ENCODE results near the gene ANKRD36. TPM values are rescaled to one million over a fixed set of nuclear protein-coding genes. Genes with fewer than 3 reads are reported as not detected.
A peak's percentile ranks its signal among the peaks of the same experiment; 100 is the strongest.
"Not testable (repeated sequence)": the region's sequence is repeated elsewhere in the genome, so short reads cannot be mapped to it uniquely, and the experiment has no call there.

Gene ANKRD36
- total RNA-seq, 6 experiments from 2014 or later: 2.8 to 4.8 (median 4.2) TPM

GRCh38 chr2:97233660-97234295 is 120.8 kb downstream of the ANKRD36 start:
- ATAC-seq; intact Hi-C loops (cut with DNase I): not testable (repeated sequence)
- no CpG with 5 or more reads among the region's 2 CpGs for WGBS (ENCODE audit: insufficient coverage, low coverage, low lambda C conversion rate, missing lambda C conversion rate)

GRCh38 chr2:97261192-97261591 is 148.2 kb downstream of the ANKRD36 start:
- DNase-seq; intact Hi-C loops (cut with DNase I): not testable (repeated sequence)
- WGBS (ENCODE audit: insufficient coverage, low coverage, low lambda C conversion rate, missing lambda C conversion rate): no CpG with 5 or more reads among the region's 4 CpGs

More at GRCh38 chr2:97233660-97234295, 120.8 kb downstream of the ANKRD36 start:
- H3K27ac ChIP-seq, H3K4me1 ChIP-seq, H3K36me3 ChIP-seq, H3K9me3 ChIP-seq, DNase-seq, H3K4me3 ChIP-seq, H3K27me3 ChIP-seq: not testable (repeated sequence)

GRCh38 chr2:97266449-97266848 is 153.5 kb downstream of the ANKRD36 start:
- intact Hi-C loops (cut with DNase I): not testable (repeated sequence)
- no CpG with 5 or more reads among the region's 6 CpGs for WGBS (ENCODE audit: insufficient coverage, low coverage, low lambda C conversion rate, missing lambda C conversion rate)
- DNase-seq: peak in 1 of 3 donors; percentile 27

More at GRCh38 chr2:97261192-97261591, 148.2 kb downstream of the ANKRD36 start:
- not testable (repeated sequence) for H3K36me3 ChIP-seq, H3K4me1 ChIP-seq, H3K27me3 ChIP-seq, H3K27ac ChIP-seq, ATAC-seq, H3K9me3 ChIP-seq, H3K4me3 ChIP-seq

GRCh38 chr2:97267411-97268074 is 154.6 kb downstream of the ANKRD36 start:
- 97% methylated on average over 10 of the region's 10 CpGs for WGBS (ENCODE audit: insufficient coverage, low coverage, low lambda C conversion rate, missing lambda C conversion rate)
- Histone ChIP-seq H3K36me3 (no peaks in the 10 kb centered on the region), H3K4me3 (no peak overlapping the region), H3K27me3 (no peaks in the 10 kb centered on the region), H3K27ac (no peak overlapping the region), H3K4me1 (no peaks in the 10 kb centered on the region), H3K9me3 (no peaks in the 10 kb centered on the region)
- ATAC-seq (peak in 1 of 4 donors; percentile 38), DNase-seq (peak; percentile 9 to 51 (median 43))
- no peak for TF ChIP-seq POLR2A (IDR thresholded peaks at IDR 0.05)
- no peak for TF ChIP-seq CTCF (IDR thresholded peaks at IDR 0.05)
- intact Hi-C loops (cut with DNase I): no loop called here

More at GRCh38 chr2:97266449-97266848, 153.5 kb downstream of the ANKRD36 start:
- ATAC-seq, H3K9me3 ChIP-seq, H3K27ac ChIP-seq, H3K4me3 ChIP-seq, H3K4me1 ChIP-seq, H3K36me3 ChIP-seq, H3K27me3 ChIP-seq: not testable (repeated sequence)

- H3K27ac ChIP-seq; intact Hi-C loops (cut with DNase I); H3K9me3 ChIP-seq; H3K27me3 ChIP-seq; H3K36me3 ChIP-seq; H3K4me1 ChIP-seq; ATAC-seq; H3K4me3 ChIP-seq: not testable (repeated sequence)
- WGBS (ENCODE audit: insufficient coverage, low coverage, low lambda C conversion rate, missing lambda C conversion rate): 100% methylated on average over 2 of the region's 6 CpGs
- peak in 1 of 3 donors; percentile 35 for DNase-seq
Measured at GRCh38 chr2:97268075-97268591, 155.2 kb downstream of the ANKRD36 start.

GRCh38 chr2:97276232-97276798 is 163.4 kb downstream of the ANKRD36 start:
- H3K4me3 ChIP-seq; H3K27ac ChIP-seq; H3K27me3 ChIP-seq; ATAC-seq; DNase-seq; H3K4me1 ChIP-seq; H3K36me3 ChIP-seq; intact Hi-C loops (cut with DNase I); H3K9me3 ChIP-seq: not testable (repeated sequence)
- WGBS (ENCODE audit: insufficient coverage, low coverage, low lambda C conversion rate, missing lambda C conversion rate): no CpG with 5 or more reads among the region's 4 CpGs

- H3K9me3 ChIP-seq; H3K36me3 ChIP-seq; H3K27ac ChIP-seq; H3K4me1 ChIP-seq; intact Hi-C loops (cut with DNase I); ATAC-seq; DNase-seq; H3K27me3 ChIP-seq; H3K4me3 ChIP-seq: not testable (repeated sequence)
- no CpG with 5 or more reads among the region's 2 CpGs for WGBS (ENCODE audit: insufficient coverage, low coverage, low lambda C conversion rate, missing lambda C conversion rate)
Measured at GRCh38 chr2:97285187-97285586, 172.2 kb downstream of the ANKRD36 start.

GRCh38 chr2:97293687-97294086 is 180.7 kb downstream of the ANKRD36 start:
- WGBS (ENCODE audit: insufficient coverage, low coverage, low lambda C conversion rate, missing lambda C conversion rate): 78% methylated on average over 1 of the region's 1 CpG
- intact Hi-C loops (cut with DNase I); H3K36me3 ChIP-seq; H3K4me3 ChIP-seq; DNase-seq; H3K9me3 ChIP-seq; H3K27me3 ChIP-seq; ATAC-seq; H3K27ac ChIP-seq; H3K4me1 ChIP-seq: not testable (repeated sequence)

All from right lobe of liver (tissue), 6 donors.